Measurements from ENCODE around the gene MAG. TPM values are rescaled to one million over a fixed set of nuclear protein-coding genes. Genes with fewer than 3 reads are reported as not detected.
"Not testable (repeated sequence)": the region's sequence is repeated elsewhere in the genome, so short reads cannot be mapped to it uniquely, and the experiment has no call there.

The MAG gene
- total RNA-seq, 1 donor from 2014 or later, result not detected

DNA sequence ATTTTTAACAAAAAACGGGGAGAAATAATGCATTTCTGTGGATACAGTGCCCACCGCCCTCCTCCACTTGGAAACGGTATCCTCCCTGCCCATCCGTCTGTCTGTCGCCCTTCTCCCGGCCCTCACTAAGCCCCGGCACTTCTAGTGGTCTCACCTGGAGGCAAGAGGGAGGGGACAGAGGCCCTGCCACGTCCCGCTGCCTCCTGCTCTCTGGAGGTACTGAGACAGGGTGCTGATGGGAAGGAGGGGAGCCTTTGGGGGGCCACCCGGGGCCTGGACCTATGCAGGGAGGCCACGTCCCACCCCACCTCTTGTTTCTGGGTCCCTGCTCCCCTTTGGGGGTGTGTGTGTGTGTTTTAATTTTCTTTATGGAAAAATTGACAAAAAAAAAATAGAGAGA, 12.6 kb upstream of the MAG start:
- DNase-seq (ENCODE audit: low spot score), result no peak

DNA sequence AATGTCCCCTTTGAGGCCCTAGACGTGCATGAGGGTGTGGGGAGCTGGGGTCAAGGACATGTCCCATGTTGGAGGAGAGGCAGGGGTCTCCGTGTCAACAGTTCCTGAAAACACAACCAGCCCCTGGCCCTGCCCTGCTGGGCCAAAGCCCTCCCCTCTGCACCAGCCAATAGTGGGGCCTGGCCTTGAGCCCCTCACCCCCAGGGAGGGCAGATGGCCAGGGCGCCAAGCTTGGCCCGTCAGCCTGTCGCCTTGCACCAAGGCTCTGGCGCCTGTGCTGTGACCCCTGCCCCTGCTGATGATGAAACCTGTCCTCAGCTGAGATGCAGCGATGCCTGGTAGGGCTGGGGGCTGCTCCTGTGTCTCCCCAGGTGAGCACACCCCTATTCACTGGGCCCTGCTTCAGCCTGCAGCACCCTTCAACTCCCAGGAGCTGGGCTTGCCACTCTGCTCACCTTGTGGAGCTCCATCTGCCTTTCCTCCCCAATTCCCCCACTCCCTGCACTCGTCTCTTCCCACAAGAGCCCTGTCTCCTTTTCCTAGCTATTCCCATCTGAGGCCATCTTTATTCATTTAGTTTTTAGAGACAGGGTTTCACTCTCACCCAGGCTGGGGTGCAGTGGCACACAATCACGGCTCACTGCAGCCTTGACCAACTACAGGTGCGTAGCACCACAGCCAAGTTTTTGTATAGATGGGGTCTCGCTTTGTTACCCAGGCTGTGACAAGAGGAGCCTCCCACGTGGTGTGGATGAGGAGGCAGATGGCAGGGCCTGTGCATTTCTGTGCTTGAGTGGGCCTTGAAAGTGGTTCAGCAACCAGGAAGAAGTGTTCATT, 11.8 kb upstream of the MAG start:
- no peak for DNase-seq (ENCODE audit: low spot score)

DNA sequence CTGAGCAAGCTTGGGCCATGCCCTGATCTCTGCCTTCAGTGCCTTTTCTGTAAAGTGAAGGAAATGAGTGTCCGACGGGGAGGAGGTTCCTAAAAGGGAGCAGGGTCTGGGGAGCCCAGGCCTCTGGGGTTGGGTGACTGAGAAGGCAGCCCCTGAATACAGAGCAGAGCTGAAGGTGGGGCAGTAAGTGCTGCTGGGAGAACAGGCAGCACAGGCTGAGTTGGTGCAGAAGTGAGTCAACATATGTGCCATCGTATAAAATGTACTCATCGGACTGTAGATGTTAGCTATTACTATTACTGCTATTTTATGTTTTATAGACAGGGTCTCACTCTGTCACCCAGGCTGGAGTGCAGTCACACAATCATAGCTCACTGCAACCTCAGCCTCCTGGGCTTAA, 10.7 kb upstream of the MAG start:
- DNase-seq (ENCODE audit: low spot score), result no peak

DNA sequence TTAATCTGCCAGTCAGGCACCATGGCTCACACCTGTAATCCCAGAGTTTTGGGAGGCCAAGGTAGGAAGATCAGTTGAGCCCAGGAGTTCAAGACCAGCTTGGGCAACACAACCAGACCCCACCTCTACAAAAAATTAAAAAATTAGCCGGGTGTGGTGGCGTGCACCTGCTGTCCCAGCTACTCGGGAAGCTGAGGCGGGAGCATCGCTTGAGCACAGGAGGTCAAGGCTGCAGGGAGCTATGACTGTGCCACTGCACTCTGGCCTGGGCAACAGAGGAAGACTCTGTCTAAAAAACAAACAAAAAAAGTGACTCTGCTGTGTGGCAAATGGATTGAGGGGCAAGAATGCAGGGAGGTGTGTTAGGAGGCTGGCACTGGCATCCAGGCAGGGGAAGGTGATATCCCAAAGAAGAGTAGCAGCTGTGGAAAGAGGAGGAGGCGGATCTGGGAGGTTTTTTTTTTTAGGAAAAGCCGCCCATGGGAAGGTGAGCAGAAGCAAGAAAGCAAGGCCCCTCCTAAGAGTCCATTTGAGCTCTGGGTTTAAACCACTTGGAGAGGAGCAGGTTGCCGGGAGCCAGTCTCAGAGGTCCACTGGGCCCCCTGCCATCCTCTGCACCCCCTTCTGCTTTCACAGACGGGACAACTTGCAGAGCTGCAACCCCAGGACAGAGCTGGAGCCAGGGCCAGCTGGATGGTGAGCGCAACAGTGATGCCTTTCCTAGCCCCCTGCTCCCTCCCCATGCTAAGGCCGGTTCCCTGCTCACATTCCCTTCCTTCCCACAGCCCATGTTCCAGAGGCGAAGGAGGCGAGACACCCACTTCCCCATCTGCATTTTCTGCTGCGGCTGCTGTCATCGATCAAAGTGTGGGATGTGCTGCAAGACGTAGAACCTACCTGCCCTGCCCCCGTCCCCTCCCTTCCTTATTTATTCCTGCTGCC, 7.5 kb upstream of the MAG start:
- no peak for DNase-seq (ENCODE audit: low spot score)

DNA sequence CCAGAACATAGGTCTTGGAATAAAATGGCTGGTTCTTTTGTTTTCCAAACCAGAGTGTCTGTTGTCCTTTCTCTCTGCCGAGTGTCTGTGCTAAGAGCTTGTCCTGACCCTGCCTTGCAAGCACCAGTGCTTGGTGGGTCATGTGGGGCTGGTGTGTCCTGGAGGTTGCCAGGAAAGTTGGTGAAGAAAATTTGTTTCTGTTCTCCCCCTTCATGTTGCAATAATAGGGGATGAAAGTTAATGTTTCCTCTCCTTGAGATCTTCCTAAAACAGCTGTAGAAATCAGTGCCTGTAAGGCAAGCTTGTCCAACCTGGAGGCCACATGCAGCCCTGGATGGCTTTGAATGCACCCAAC, 6.9 kb upstream of the MAG start:
- no peak for DNase-seq (ENCODE audit: low spot score)

DNA sequence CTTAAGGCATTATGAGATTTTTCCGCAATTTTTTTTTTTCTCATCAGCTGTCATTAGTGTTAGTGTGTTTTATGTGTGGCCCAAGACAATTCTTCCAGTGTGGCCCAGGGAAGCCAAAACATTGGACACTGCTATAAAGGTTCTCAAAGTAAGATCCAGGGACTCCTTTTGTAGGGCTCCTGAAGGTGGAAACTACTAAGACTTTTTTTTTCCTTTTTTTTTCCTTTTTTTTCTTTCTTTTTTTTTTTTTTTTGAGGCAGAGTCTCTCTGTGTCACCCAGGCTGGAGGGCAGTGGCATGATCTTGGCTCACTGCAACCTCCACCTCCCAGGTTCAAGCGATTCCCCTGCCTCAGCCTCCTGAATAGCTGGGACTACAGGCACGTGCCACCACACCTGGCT, 6.5 kb upstream of the MAG start:
- not testable (repeated sequence) for DNase-seq (ENCODE audit: low spot score)

DNA sequence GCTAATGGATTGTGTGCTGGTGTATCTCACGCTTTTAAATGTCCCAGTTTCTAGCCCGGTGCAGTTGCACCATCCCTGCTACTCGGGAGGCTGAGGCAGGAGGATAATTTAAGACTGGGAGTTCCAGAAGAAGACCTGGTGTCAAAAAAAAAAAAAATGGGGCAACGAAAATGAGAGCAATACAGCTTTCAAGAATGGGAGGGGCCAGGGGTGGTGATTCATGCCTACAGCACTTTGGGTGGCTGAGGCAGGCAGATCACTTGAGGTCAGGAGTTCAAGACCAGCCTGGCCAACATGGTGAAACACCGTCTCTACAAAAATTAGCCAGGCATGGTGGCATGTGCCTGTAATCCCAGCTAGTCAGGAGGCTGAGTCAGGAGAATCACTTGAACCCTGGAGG, 5.9 kb upstream of the MAG start:
- not testable (repeated sequence) for DNase-seq (ENCODE audit: low spot score)

DNA sequence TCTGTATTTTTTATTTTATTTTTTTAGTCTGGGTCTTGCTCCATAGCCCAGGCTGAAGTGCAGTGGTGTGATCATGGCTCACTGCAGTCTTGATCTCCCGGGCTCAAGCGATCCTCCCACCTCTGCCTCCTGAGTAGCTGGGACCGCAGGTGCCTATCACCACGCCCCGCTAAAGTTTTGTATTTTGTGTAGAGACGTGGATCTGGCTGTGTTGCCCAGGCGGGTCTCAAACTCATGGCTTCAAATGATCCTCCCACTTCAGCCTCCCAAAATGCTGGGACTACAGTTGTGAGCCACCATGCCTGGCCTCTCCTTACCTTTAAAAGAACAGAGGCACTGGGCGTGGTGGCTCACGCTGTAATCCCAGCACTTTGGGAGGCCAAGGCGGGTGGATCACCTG, 4.2 kb upstream of the MAG start:
- no peak for DNase-seq (ENCODE audit: low spot score)

DNA sequence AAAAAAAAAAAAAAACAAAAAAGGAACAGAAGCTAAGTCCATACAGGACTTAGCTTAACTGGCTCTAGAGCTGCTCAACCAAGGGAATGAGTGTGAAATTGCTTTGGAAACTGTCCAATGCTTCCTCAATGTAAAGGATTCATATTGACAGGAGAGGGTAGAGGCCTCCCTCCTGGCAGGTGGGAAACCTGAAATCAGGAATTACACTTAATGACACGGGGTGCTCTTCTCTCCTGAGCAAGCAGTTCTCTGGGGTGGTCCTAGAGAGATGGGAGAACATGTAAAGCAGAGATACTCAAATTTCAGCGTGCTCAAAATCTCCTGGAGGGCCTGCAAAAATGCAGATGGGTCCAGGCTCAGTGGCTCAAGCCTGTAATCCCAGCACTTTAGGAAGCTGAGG, 3.6 kb upstream of the MAG start:
- DNase-seq (ENCODE audit: low spot score), result no peak

DNA sequence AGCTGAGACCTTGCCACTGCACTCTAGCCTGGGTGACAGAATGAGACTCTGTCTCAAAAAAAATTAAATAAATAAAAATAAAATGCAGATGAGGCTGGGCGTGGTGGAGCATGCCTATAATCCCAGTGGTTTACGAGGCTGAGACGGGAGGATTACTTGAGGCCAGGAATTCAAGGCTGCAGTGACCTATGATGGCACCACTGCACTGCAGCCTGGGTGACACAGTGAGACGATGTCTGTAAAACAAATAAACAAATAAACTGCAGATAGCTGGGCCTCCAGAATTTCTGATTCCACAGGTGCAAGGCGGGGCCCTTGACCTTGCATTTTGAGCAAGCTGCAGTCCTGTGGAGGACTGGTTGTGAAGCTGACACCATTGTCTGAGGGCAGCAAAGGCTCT, 3.1 kb upstream of the MAG start:
- DNase-seq (ENCODE audit: low spot score), result no peak

DNA sequence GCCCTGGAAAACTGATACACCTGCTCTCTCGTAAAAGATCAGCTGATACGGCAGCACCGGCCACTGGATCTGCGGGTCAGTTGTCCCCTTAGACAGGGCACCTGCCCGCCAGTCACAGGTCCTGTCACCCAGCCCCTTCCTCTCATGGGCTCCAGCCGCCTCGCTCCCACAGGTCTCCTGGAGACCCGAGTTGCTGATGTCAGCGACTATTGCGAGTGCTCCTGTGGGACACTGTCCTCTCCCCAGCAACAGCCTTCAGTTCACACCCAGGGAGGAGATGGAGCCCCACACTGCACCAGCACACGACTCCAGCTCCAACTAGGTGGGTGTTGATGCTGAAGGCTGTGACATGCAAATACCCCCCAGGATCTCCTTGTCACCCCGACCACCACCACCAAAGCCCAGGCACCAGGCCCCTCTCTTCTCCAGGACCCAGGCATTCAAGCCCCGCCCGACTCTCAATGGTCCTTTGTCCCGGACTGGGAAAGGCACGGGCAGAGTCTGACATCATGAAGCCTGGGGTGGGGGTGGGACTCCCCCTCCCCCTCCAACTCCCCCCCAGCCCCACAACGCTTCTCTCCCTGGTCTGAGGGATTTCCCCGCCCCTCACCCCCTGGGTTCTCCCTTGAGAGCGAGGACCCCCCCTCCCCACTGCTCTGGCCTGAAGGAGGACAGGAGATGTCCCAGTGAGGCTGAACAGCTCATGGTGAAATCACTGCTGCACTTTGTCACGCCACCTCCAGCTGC, 1.4 kb upstream of the MAG start:
- no peak for DNase-seq (ENCODE audit: low spot score)

DNA sequence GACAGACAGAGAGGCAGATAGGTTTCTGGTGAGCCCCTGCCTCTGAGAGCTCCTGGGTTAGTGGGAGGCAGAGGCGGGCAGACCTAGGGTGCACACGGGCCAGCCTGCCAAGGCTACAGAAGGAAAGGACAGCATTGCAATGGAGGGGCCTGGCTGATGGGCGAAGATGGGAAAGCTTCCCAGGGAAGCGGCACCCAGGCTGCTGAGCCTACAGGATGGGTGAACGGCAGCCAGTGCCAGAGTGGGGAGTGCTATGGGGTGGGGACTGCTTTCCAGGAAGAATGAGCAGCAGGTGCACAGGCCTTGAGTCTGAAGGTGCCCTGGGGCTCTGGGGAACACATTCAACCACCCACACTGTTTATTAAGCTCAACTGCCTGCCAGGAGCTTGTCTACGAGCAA, 702 bp upstream of the MAG start:
- no peak for DNase-seq (ENCODE audit: low spot score)

DNA sequence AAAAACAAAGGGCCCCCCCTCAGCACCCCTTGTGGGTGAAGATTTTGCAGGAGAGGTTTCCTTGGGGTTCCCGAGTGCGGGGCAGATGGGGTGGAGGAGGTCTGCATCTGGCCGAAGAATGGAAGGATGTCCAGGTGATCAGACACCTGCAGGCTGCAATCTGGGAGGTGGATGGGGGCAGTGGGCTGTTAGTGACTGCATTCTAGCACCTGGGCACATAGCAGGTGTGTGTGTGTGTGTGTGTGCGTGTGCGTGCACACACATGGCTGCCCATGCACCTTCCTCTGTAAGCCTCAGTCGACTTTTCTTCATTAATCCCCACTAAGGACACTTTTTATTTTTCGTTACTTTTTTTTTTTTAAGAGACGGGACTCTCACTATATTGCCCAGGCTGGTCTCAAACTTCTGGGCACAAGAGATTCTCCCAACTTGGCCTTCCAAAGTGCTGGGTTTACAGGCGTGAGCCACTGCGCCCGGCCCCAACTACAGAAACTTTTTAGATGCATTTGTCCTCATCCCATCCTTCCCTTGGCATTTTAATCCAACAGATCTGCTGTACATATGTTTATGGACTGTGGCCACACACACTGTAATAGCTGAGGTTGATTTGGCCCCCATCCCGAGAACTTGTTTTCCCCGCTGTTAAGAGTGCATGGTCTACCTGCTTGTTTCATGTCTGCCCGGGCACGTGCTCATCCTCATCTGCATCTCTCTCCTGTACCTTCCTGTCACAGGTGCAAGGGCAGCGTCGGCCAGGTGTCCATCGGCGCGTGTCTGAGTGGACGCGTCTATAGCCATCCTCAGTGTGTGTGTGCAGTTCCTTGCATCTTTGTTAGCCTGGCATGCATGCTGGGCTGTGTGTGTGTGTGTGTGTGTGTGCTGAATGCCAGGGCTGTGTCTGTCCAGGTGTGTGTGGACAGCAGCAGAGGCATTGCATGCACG, 731 bp downstream of the MAG start:
- no peak for DNase-seq (ENCODE audit: low spot score)

DNA sequence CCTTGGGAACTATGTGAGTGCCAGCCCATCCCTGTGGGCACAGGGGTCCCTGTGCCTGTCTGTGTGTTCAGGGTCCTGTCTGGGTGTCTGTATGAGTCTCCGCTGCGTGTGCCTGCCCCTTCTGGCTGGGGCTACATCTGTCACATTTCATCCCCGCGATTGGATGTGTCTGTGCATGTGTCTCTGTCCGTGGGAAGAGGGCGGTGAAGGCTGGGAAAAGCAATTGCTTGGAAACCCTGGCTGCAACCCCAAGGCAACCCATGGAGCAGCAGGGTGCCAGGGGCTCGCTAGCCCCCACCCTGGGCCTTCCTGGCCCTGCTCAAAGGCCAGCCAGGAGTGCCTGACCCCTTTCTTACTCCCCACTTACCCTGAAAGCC, 1.4 kb downstream of the MAG start:
- no peak for DNase-seq (ENCODE audit: low spot score)

DNA sequence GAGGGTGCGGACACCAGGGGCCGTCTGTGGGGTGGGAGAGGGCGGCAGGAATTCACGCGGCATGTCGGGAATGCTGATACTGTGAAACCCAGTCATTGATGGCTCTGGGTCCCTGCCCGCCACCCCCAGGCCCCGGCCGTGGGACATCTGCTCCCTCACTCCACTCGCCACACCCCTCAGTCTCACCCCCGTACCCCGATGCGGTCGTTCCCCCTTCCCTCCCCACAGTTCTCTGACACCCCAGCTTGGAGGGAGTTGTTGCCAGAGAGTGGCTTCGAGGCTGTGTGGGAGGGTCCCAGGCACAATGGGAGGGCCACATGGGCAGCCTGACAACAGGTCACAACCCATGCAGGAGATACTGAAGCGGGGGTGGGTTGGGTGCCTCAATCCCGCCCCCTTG, 1.8 kb downstream of the MAG start:
- no peak for DNase-seq (ENCODE audit: low spot score)

DNA sequence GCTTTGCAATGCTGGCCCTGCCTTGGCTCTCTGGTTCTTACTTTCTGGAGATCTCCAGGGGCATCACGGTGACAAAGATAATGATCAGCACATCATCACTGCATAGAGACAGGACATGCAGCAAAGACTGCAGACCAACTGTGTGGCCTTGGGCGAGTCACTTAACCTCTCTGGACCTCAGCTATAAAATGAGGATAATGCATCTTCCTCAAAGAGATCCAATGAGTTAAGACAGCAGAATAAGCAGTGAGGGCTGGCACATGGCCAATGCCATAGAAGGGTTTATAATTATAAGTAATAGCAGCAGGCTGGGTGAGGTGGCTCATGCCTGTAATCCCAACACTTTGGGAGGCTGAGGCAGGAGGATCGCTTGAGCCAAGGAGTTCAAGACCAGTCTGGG, 2.4 kb downstream of the MAG start:
- no peak for DNase-seq (ENCODE audit: low spot score)

DNA sequence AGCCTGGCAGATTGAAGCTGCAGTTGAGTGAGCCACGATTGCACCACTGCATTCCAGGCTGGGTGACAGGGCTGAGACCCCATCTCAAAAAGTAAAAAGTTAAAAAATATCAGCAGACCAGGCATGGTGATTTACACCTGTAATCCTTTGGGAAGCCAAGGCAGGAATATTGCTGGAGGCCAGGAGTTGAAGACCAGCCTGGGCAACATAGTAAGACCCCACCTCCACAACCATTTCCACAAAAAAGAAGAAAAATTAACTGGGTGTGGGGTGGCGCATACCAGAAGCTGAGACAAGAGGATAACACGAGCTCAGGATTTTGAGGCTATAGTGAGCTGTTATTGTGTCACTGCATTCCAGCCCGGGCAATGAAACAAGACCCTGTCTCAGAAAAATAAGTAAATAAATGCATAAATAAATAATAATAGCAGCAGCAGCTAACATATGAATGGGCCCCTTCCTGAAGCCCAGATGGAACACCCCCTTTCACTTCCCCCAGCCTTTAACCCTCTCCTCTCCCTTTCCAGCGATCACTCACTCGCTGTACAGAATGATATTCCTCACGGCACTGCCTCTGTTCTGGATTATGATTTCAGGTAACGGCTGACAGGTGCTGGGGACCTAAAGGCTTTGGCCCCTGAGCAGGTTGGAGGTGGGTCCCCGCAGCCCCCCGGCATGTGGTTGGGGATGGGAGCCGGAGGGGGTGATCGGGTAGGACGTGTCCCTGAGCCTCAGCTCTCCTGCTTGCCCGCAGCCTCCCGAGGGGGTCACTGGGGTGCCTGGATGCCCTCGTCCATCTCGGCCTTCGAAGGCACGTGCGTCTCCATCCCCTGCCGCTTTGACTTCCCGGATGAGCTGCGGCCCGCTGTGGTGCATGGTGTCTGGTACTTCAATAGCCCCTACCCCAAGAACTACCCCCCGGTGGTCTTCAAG, 3.2 kb downstream of the MAG start:
- DNase-seq (ENCODE audit: low spot score), result no peak

DNA sequence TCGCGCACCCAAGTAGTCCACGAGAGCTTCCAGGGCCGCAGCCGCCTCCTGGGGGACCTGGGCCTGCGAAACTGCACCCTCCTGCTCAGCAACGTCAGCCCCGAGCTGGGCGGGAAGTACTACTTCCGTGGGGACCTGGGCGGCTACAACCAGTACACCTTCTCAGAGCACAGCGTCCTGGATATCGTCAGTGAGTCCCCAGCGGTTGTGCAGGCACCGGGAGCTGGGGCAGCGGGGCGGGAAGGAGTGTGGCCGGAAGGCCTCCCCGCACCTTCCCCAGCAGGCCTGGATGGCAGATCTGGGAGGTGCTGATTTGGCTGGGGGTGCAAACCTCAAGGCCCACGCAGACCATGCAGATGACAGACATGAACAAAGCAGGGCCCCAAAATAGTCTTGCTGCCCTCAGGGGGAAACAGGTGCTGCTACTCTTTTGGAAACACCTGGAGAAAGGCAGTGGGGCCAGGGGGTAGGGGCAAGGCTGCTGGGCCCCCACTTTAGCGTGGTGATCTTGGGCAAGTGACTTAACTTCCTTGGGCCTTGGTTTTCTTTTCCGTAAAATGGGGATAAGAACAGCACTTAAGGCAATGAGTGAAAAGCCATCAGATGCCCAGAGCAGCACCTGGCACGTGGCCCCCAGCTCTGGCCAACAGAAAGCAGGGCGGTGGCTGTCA, 4.0 kb downstream of the MAG start:
- no peak for DNase-seq (ENCODE audit: low spot score)
